Stimulated activated CD8-positive, alpha-beta memory T cell treated with anti-CD3 and anti-CD28 coated beads, Interleukin-4, amount 100 ng/mL, for 4 hours (primary cell): ENCODE measurements around the gene CHN2.

Source experiments
- DNase-seq, 2 donors: peaks; one replicate each; pipeline ENCODE4 v3.0.0-alpha.2; 2020; ENCODE audit warnings: low read depth in 2 of 2, low spot score in 1 of 2

CHN2 gene

GRCh38 chr7:29331163-29331562 lies 136.6 kb downstream of the CHN2 start:
- no peak for DNase-seq

GRCh38 chr7:29332042-29332811 lies 137.7 kb downstream of the CHN2 start:
- DNase-seq, result no peak

- DNase-seq, result no peak
These were observed 138.6 kb downstream of the CHN2 start for GRCh38 chr7:29332875-29333855.

GRCh38 chr7:29335188-29336083 lies 140.9 kb downstream of the CHN2 start:
- no peak for DNase-seq

- DNase-seq, result peak in 1 of 2 donors; percentile 15
These were observed 143.1 kb downstream of the CHN2 start for GRCh38 chr7:29337546-29338116.

GRCh38 chr7:29340696-29341095 lies 146.1 kb downstream of the CHN2 start:
- DNase-seq, result no peak

GRCh38 chr7:29341156-29341555 lies 146.6 kb downstream of the CHN2 start:
- DNase-seq, result no peak

- DNase-seq, result no peak
These were observed 148.2 kb downstream of the CHN2 start for GRCh38 chr7:29342761-29343160.

- no peak for DNase-seq
These were observed 148.8 kb downstream of the CHN2 start for GRCh38 chr7:29343399-29343798.

GRCh38 chr7:29344334-29344978 lies 149.9 kb downstream of the CHN2 start:
- no peak for DNase-seq

- DNase-seq, result no peak
These were observed 151.0 kb downstream of the CHN2 start for GRCh38 chr7:29345590-29345989.

GRCh38 chr7:29346231-29346978 lies 151.8 kb downstream of the CHN2 start:
- DNase-seq, result no peak

- DNase-seq, result no peak
These were observed 154.8 kb downstream of the CHN2 start for GRCh38 chr7:29349362-29349761.

GRCh38 chr7:29350351-29350750 lies 155.8 kb downstream of the CHN2 start:
- DNase-seq, result no peak

- no peak for DNase-seq
These were observed 157.5 kb downstream of the CHN2 start for GRCh38 chr7:29352041-29352440.

- DNase-seq, result no peak
These were observed 159.2 kb downstream of the CHN2 start for GRCh38 chr7:29353810-29354209.

GRCh38 chr7:29354340-29354739 lies 159.8 kb downstream of the CHN2 start:
- no peak for DNase-seq

GRCh38 chr7:29355388-29355787 lies 160.8 kb downstream of the CHN2 start:
- DNase-seq, result no peak

- no peak for DNase-seq
These were observed 162.1 kb downstream of the CHN2 start for GRCh38 chr7:29356631-29357030.
